Ectodermal cell (in vitro differentiated cells): ENCODE data around the gene IFITM1.

Source experiments
- H3K27ac ChIP-seq: 2 replicates; pipeline ENCODE4 v1.7.0; 2013; ENCODE audit warnings: mild to moderate bottlenecking, low read depth, low read length; ENCODE audit not compliant: insufficient read depth, poor library complexity, severe bottlenecking
- H3K27me3 ChIP-seq: 2 replicates; pipeline ENCODE4 v1.7.0; 2013; ENCODE audit warnings: mild to moderate bottlenecking, low read length; ENCODE audit not compliant: insufficient read depth, control insufficient read depth, poor library complexity, severe bottlenecking
- H3K36me3 ChIP-seq: one replicate; pipeline ENCODE4 v1.7.0; 2013; ENCODE audit warnings: low read length; ENCODE audit not compliant: control insufficient read depth, insufficient read depth
- H3K4me1 ChIP-seq: one replicate; pipeline ENCODE4 v1.7.0; 2013; ENCODE audit warnings: low read length; ENCODE audit not compliant: control insufficient read depth, insufficient read depth
- H3K4me3 ChIP-seq: 2 replicates; pipeline ENCODE4 v1.7.0; 2013; ENCODE audit warnings: low read depth, low read length, control low read depth; ENCODE audit not compliant: insufficient read depth
- H3K9me3 ChIP-seq: 2 replicates; pipeline ENCODE4 v1.7.0; 2013; ENCODE audit warnings: mild to moderate bottlenecking, low read length, moderate library complexity; ENCODE audit not compliant: control insufficient read depth
- WGBS, 2 experiments: methylation state at CpG; one replicate each; pipeline ENCODE4 v1.1.7; 2013; ENCODE audit warnings: missing lambda C conversion rate in 2 of 2; 5-methylcytosine and 5-hydroxymethylcytosine counted together

The IFITM1 gene

DNA sequence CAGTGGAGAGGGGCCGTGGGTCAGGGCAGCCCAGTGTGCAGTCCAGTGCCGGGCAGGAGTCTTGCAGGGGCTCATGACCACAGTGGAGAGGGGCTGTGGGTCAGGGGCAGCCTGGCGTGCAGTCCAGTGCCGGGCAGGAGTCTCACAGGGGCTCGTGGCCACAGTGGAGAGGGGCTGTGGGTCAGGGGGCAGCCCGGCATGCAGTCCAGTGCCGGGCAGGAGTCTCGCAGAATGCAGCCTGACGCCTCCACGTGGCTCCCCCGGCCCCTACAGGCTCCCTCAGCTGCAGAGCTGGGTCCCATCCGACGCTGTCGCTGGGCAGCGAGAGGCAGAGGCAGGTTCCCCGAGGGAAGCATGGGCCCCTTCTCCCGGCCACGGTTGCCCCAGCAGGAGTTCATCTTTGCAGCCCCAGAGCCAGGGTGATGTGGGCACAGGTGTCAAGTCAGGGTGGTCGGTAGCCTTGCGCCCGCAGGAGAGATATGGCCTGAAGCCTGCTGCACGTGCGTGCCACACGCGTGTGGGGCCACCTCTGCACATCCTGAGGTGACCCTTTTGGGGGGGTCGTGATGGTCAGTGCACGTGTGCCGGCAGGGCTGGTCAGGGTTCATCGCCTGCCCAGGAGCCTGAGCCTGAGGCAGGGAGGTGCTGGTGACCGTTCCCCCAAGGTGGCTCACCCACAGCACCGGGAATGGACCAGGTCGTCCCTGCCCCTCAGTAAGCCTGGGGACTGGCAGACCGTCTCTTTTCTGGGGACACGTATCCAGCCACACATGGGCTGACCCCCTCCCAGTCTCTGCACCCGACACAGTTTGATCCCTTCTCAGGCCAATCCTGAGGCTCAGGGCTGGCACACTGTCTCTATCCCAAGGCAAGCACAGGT lies 17.4 kb upstream of the IFITM1 start:
- 89 to 90% methylated on average over 35 of the region's 35 CpGs for WGBS, 2 experiments

GRCh38 chr11:297051-297585 lies 16.7 kb upstream of the IFITM1 start:
- WGBS, 2 experiments: 93% methylated on average over 13 of the region's 13 CpGs

More for the DNA sequence above, 17.4 kb upstream of the IFITM1 start:
- Histone ChIP-seq H3K4me3 (no peak overlapping the region), H3K27ac (no peak overlapping the region), H3K4me1 (peaks cover 8% of the 10 kb centered on the region), H3K9me3 (no peaks in the 10 kb centered on the region), H3K36me3 (no peaks in the 10 kb centered on the region), H3K27me3 (no peaks in the 10 kb centered on the region)

DNA sequence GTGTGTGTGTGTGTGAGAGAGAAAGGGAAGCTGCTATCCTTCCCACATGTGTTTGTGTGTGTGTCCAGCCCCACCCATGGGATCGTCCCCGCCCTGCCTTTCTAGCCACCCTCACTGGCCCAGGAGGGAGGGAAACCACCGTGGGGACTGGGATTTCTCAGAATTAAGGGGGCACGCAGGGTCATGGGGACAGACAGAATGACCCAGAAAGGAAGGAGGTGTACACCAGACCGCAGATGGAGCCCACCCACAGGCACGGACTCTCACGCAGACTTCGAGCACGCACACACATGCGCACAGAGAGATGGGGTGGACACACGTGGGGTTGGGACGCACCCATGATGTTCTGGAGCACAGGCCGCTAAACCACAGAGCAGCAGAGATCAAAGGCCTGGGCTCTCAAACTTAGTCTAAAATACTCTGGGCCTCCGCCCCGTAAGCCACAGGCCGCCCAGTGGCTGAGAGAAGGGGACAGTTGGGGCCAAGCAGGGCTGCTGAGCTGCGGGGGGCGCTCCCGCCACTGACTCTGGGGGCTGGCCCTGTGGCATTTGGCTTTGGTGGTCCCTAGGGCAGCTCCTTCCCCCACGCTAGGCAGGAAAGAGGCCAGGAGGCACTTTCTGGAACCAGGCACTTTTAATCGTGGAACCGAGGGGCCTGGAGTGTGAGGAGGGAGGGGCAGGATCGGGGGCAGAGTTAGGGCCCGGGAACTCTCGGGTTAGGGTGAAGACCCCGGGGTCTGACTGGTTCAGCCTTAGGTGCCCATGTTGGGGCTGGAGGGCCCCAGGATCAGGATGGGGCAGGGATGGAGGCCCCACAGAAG lies 16.0 kb upstream of the IFITM1 start:
- Histone ChIP-seq H3K27me3 (no peaks in the 10 kb centered on the region), H3K27ac (no peak overlapping the region), H3K4me1 (peaks cover 8% of the 10 kb centered on the region), H3K9me3 (no peaks in the 10 kb centered on the region), H3K36me3 (no peaks in the 10 kb centered on the region), H3K4me3 (no peak overlapping the region)
- 90% methylated on average over 26 of the region's 26 CpGs for WGBS, 2 experiments

More at GRCh38 chr11:297051-297585, 16.7 kb upstream of the IFITM1 start:
- Histone ChIP-seq H3K27ac (no peak overlapping the region), H3K27me3 (no peaks in the 10 kb centered on the region), H3K36me3 (no peaks in the 10 kb centered on the region), H3K9me3 (no peaks in the 10 kb centered on the region), H3K4me1 (peaks cover 8% of the 10 kb centered on the region), H3K4me3 (no peak overlapping the region)

DNA sequence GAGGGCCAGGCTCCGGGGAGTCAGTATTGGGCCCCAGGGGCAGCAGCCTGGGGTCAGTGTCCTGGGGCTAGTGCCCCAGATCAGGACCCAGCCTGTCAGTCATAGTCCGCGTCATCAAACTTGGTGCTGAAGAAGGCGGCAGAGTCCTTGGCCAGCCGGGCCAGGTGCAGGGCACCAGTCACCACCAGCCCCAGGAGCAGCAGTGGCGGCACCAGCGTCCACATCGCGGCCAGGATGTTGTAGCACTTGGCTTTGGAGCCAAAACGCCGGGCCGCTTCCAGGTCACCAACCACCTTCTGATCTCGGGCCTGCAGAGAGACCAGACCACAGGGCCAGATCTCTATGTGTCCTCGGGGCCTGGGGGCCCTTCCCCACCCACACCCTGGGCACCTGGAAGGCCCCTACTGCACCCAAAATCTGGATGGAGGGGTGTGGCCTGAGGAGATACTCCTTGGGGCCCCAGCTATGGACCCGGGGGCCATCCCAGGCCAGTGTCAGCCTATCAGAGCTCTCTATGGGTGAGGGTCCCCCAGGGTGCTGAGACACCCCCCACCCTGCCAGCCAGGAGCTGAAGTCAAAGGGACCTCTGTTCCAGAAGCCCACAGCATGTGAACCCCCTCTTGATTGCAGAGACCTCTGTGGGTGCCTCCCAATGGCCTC lies 15.3 kb upstream of the IFITM1 start:
- 89 to 90% methylated on average over 15 of the region's 15 CpGs for WGBS, 2 experiments
- Histone ChIP-seq H3K36me3 (no peaks in the 10 kb centered on the region), H3K4me3 (no peak overlapping the region), H3K4me1 (peaks cover 8% of the 10 kb centered on the region), H3K27ac (no peak overlapping the region), H3K27me3 (no peaks in the 10 kb centered on the region), H3K9me3 (no peaks in the 10 kb centered on the region)

DNA sequence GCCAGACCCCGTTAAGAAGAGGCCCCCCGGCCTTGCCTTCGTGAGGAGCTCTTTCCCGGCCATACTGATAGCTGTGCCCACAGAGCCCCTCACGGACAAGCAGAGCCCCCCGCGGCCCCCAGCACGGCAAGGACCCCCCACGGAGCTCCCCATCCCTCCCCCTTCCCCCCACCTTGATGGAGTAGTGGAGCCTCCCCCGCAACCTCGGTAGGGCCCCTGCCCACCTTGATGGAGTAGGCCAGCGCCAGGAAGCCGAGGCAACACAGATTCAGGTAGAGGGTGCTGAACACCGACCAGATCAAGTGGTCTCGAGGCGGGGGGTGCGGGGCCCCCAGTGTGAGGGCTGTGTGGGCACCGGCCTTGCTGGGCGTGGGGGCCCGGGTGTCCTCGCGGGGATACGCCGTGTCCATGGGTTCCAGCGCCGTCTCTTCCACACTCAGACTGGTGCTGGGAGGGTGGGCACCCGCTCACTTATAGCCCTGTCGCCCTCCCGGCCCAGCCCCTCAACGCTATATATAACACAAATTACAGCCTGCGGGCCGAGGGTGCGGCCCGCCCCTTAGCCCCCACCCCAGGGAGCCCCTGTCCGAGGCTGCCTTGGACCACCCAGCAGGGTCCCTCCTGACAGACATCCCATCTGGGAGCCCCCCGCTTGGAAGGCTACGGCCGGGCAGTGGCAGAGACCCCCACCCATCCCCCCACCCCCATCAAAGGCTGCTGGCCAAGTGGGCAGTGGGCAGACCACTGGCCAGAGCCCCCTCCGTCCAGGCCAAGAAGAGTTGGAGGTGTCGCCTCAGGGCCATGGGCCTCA lies 14.6 kb upstream of the IFITM1 start, which contains the start of gene IFITM5:
IFITM5 (minus strand) TSS at position 446 of the 811 bp plus-strand sequence; CDS start at position 410, 36 bp downstream.
- no peak within 1 kb of the TSS for H3K27ac ChIP-seq
- WGBS, 2 experiments: 87 to 88% methylated on average over 37 to 39 of the region's 40 CpGs
- no peaks in the 10 kb centered on the region for H3K36me3 ChIP-seq
- H3K4me1 ChIP-seq: peaks cover 8% of the 10 kb centered on the region
- no peak within 1 kb of the TSS for H3K4me3 ChIP-seq
- H3K27me3 ChIP-seq: no peaks in the 10 kb centered on the region
- no peaks in the 10 kb centered on the region for H3K9me3 ChIP-seq

DNA sequence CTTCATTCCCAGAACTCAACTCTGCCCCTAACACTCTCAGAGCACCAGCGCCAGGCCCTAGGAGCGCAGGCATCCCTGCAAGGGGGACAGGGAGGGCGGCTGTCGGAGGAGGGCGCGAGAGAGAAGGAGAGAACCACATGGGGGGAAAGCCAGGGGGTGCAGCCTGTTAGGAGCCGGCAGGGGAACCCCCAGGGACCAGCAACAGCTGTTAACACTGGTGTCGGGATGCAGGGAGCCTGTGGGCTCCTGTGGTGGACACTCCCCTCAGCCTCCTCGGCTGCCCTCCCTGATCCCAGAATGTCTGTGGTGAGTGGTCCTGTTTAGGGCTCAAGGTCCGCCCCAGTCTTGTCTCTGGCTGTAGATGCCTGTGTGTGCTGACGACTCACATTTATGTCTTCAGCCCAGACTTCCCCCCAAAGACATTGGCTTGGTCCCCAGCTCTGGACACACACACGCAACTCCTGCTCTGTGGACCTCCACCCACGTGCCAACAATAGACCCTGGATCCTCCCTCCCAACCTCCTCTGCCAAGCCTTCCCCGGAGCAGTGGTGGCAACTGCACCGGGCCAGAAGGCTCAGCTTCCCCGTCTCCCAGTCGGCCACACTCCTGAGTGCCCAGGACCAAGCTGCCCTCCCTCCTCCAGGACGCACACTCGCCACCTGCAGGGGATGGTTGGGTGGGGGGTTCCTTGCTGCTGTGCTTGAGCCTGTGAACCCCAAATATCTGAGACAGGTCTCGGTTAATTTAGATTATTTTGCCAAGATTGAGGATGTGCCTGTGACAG lies 13.7 kb upstream of the IFITM1 start:
- WGBS, 2 experiments: 66 to 68% methylated on average over 20 of the region's 20 CpGs
- no peak overlapping the region for H3K27ac ChIP-seq

GRCh38 chr11:303363-303762 lies 10.5 kb upstream of the IFITM1 start:
- no peak overlapping the region for H3K27ac ChIP-seq
- no peaks in the 10 kb centered on the region for H3K36me3 ChIP-seq
- no peaks in the 10 kb centered on the region for H3K9me3 ChIP-seq
- H3K27me3 ChIP-seq: no peaks in the 10 kb centered on the region
- H3K4me3 ChIP-seq: no peak overlapping the region
- H3K4me1 ChIP-seq: peaks cover 26% of the 10 kb centered on the region
- WGBS, 2 experiments: 95% methylated on average over 12 of the region's 12 CpGs

More for the DNA sequence above, 13.7 kb upstream of the IFITM1 start:
- Histone ChIP-seq H3K27me3 (no peaks in the 10 kb centered on the region), H3K4me1 (peaks cover 14% of the 10 kb centered on the region), H3K9me3 (no peaks in the 10 kb centered on the region), H3K36me3 (no peaks in the 10 kb centered on the region), H3K4me3 (no peak overlapping the region)

DNA sequence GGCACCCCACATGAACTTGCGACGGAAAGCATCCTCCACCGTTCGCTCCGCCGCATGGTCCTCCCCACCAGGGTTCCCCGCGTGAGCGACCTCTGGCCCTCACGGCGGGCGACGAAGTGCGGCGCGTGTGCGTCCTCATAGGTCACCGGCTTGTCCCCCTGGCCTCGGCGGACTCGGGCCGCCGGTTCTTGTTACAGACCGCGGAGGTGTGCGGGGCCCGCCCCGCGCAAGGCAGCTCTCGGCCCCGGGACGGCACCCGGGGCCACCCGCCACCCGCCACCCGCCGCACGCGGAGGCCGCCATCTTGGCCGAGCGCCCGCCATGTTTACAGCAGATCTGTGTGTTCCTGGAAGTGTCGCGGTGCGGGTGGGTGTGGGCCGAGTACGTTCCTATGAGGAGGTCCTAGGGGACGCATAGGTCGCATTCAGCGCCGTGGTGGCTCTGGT lies 9.8 kb upstream of the IFITM1 start:
- WGBS, 2 experiments: 96 to 97% methylated on average over 52 of the region's 52 CpGs
- no peak overlapping the region for H3K4me3 ChIP-seq
- no peaks in the 10 kb centered on the region for H3K27me3 ChIP-seq
- H3K36me3 ChIP-seq: no peaks in the 10 kb centered on the region
- H3K4me1 ChIP-seq: peaks cover 32% of the 10 kb centered on the region
- H3K27ac ChIP-seq: no peak overlapping the region
- no peaks in the 10 kb centered on the region for H3K9me3 ChIP-seq
